ENCODE measurements around the gene TRIM7.

DNA sequence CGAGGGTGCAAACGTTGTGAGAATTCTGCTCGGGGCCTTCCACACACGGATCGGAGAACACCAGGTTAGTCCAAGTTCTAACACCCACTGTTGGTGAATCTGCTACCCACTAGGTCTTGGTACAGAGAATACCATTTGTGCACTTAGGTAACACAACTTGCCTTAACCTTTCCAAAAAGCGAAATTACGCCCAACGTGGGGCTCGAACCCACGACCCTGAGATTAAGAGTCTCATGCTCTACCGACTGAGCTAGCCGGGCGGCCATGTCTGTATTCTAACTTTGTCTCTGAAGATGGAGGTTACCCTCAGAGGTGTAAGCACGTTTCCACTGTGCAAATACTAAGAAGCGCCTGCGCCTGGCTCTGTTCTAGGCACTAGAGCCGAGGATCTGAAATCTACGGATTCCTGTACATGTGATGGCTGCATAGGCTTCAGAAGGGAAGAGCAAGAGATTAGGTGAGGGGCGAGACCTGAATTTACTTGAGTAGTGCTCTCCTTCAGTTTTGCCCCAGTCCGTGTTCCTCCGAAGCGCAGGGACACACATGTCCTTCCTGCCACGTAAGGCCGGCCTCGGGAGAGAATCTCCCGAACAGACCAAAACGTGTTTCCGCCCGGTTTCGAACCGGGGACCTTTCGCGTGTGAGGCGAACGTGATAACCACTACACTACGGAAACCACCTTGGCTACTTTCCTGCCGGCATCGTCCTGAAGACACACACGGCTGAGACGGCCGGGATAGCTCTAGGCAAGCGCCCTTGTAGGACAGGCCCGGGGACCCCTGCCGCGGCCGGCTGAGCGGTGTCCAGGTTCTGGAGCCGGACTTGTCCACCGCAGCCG lies 17.0 kb upstream of the TRIM7 start:
- TF ChIP-seq, protein P1, sequence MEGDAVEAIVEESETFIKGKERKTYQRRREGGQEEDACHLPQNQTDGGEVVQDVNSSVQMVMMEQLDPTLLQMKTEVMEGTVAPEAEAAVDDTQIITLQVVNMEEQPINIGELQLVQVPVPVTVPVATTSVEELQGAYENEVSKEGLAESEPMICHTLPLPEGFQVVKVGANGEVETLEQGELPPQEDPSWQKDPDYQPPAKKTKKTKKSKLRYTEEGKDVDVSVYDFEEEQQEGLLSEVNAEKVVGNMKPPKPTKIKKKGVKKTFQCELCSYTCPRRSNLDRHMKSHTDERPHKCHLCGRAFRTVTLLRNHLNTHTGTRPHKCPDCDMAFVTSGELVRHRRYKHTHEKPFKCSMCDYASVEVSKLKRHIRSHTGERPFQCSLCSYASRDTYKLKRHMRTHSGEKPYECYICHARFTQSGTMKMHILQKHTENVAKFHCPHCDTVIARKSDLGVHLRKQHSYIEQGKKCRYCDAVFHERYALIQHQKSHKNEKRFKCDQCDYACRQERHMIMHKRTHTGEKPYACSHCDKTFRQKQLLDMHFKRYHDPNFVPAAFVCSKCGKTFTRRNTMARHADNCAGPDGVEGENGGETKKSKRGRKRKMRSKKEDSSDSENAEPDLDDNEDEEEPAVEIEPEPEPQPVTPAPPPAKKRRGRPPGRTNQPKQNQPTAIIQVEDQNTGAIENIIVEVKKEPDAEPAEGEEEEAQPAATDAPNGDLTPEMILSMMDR (IDR thresholded peaks at IDR 0.05), result no peak
- no peak for TF ChIP-seq ZFX (IDR thresholded peaks at IDR 0.05; ENCODE audit: borderline replicate concordance)
